Measurements from ENCODE around the gene CFAP410.

Gene CFAP410

GRCh38 chr21:44338971-44339910, at the start of gene CFAP410:
CFAP410 (minus strand) TSS chr21:44339390; CDS start chr21:44339194, 196 bp downstream.
- DNase-seq: peak; percentile 96

GRCh38 chr21:44384968-44385367, 45.8 kb upstream of the CFAP410 start:
- DNase-seq: no peak

- DNase-seq: no peak
Observed at GRCh38 chr21:44383216-44383615, 44.0 kb upstream of the CFAP410 start.

GRCh38 chr21:44382536-44382935, 43.3 kb upstream of the CFAP410 start:
- DNase-seq: no peak

- DNase-seq: no peak
Observed at GRCh38 chr21:44381874-44382273, 42.7 kb upstream of the CFAP410 start.

GRCh38 chr21:44380876-44381275, 41.7 kb upstream of the CFAP410 start:
- DNase-seq: no peak

GRCh38 chr21:44379991-44380865, 41.0 kb upstream of the CFAP410 start:
- no peak for DNase-seq

- DNase-seq: no peak
Observed at GRCh38 chr21:44379515-44379848, 40.3 kb upstream of the CFAP410 start.

- DNase-seq: no peak
Observed at GRCh38 chr21:44378646-44379514, 39.7 kb upstream of the CFAP410 start.

GRCh38 chr21:44377922-44378645, 38.9 kb upstream of the CFAP410 start:
- DNase-seq: no peak

- peak; percentile 45 for DNase-seq
Observed at GRCh38 chr21:44377201-44377921, 38.2 kb upstream of the CFAP410 start.

- no peak for DNase-seq
Observed at GRCh38 chr21:44376606-44377005, 37.4 kb upstream of the CFAP410 start.

- no peak for DNase-seq
Observed at GRCh38 chr21:44375761-44376241, 36.6 kb upstream of the CFAP410 start.

- no peak for DNase-seq
Observed at GRCh38 chr21:44375281-44375651, 36.1 kb upstream of the CFAP410 start.

GRCh38 chr21:44374601-44375280, 35.6 kb upstream of the CFAP410 start:
- no peak for DNase-seq

GRCh38 chr21:44372616-44373015, 33.4 kb upstream of the CFAP410 start:
- no peak for DNase-seq

GRCh38 chr21:44371596-44371995, 32.4 kb upstream of the CFAP410 start:
- DNase-seq: no peak

GRCh38 chr21:44370786-44371410, 31.7 kb upstream of the CFAP410 start:
- DNase-seq: no peak

GRCh38 chr21:44370027-44370735, 31.0 kb upstream of the CFAP410 start:
- DNase-seq: peak; percentile 48
